D721Med (cell line): ENCODE results near the gene ZAR1.

Experiments
- DNase-seq: peaks from one replicate; pipeline ENCODE4 v3.0.0; 2011; ENCODE audit warnings: low spot score; ENCODE audit not compliant: insufficient read length
- FAIRE-seq: peaks from 2 replicates; lab custom pipeline; 2011; peaks lifted over from hg19 to GRCh38; lab: Jason Lieb, UNC
- TF ChIP-seq, protein P1 (sequence below): IDR thresholded peaks from 2 replicates; pipeline ENCODE4 v1.5.1; 2012; ENCODE audit warnings: mild to moderate bottlenecking, control low read depth; ENCODE audit not compliant: insufficient read depth; ENCODE audit errors: missing control alignments

The ZAR1 gene

GRCh38 chr4:48499551-48500066 lies 9.6 kb downstream of the ZAR1 start:
- FAIRE-seq (no peak), DNase-seq (no peak)

GRCh38 chr4:48503233-48504025 lies 13.4 kb downstream of the ZAR1 start:
- DNase-seq (no peak), FAIRE-seq (no peak)
- TF ChIP-seq, protein P1, sequence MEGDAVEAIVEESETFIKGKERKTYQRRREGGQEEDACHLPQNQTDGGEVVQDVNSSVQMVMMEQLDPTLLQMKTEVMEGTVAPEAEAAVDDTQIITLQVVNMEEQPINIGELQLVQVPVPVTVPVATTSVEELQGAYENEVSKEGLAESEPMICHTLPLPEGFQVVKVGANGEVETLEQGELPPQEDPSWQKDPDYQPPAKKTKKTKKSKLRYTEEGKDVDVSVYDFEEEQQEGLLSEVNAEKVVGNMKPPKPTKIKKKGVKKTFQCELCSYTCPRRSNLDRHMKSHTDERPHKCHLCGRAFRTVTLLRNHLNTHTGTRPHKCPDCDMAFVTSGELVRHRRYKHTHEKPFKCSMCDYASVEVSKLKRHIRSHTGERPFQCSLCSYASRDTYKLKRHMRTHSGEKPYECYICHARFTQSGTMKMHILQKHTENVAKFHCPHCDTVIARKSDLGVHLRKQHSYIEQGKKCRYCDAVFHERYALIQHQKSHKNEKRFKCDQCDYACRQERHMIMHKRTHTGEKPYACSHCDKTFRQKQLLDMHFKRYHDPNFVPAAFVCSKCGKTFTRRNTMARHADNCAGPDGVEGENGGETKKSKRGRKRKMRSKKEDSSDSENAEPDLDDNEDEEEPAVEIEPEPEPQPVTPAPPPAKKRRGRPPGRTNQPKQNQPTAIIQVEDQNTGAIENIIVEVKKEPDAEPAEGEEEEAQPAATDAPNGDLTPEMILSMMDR, result no peak

More at GRCh38 chr4:48499551-48500066, 9.6 kb downstream of the ZAR1 start:
- TF ChIP-seq, protein P1, result no peak

- TF ChIP-seq, protein P1, result no peak
- no peak for FAIRE-seq
- no peak for DNase-seq
These were observed 13.9 kb downstream of the ZAR1 start for GRCh38 chr4:48504026-48504330.

- DNase-seq (no peak), FAIRE-seq (no peak)
- TF ChIP-seq, protein P1, result no peak
These were observed 14.3 kb downstream of the ZAR1 start for GRCh38 chr4:48504352-48504751.

- DNase-seq (no peak), FAIRE-seq (no peak)
- TF ChIP-seq, protein P1, result no peak
These were observed 16.7 kb downstream of the ZAR1 start for GRCh38 chr4:48506716-48507115.

DNA sequence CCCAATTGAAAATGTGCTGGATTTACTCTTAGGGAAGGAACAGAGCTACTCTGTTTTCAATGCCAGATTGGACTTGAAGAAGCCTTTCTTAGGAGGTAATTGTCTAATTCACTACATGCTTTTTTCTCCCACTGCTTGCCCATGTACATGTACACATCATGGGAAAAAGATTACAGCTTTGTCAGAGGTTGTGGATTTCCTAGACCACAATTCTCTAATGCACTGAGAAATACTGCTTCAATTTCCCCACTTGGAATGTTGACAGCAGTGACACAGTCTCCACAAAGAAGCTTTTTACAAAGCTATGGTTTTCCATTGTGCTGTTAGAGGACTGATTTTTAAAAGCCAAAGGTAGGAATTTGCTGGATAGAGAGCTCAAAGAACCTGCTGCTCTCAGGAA lies 19.5 kb downstream of the ZAR1 start:
- TF ChIP-seq, protein P1, result no peak
- FAIRE-seq, result no peak
- DNase-seq, result no peak

DNA sequence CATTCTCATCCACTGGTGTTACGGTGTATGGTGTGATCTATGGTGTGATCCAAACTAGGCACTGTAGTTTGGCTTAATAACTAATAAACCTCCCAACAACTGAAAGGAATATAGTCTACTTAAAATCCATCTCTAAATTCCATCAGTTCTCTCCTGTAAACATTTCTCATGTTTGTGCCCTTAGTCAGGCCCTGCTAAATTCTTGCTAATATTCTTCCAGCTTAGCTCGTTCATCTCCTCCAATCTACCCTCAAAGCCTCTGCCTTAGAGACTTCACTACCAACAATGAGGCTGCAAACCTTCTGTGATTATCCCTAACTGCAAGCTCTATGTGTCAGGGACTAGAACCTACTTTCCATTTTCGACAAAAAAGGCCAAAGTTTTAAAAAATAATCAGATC lies 28.1 kb downstream of the ZAR1 start:
- FAIRE-seq (no peak), DNase-seq (no peak)
- TF ChIP-seq, protein P1, result no peak
